ENCODE measurements around the gene UBE3B. TPM values are rescaled to one million over a fixed set of nuclear protein-coding genes. Genes with fewer than 3 reads are reported as not detected.

Gene UBE3B
- total RNA-seq, 4 donors from 2014 or later = 51.0 to 93.5 (median 78.9) TPM

DNA sequence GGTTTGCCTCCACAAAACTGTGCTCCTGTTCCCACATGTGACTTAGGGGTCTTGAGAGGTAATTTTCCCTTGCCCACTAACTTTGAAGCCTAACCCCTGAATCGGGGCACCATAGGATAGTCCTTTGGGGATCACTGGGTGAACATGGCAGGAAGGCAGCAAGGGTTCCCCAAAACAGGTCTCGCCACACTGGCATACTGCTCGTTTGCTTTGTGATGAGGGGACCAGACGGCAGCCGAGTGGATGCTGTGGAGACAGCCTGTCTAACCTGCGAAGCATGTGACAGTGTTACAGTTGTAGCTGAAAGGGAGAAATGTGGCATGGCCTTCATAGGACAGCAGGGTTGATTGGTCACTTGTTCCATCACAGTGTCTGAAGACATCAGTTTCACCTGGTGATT is 42.4 kb downstream of the UBE3B start:
- no peak for TF ChIP-seq EP300 (IDR thresholded peaks at IDR 0.05)
- TF ChIP-seq, protein P1, sequence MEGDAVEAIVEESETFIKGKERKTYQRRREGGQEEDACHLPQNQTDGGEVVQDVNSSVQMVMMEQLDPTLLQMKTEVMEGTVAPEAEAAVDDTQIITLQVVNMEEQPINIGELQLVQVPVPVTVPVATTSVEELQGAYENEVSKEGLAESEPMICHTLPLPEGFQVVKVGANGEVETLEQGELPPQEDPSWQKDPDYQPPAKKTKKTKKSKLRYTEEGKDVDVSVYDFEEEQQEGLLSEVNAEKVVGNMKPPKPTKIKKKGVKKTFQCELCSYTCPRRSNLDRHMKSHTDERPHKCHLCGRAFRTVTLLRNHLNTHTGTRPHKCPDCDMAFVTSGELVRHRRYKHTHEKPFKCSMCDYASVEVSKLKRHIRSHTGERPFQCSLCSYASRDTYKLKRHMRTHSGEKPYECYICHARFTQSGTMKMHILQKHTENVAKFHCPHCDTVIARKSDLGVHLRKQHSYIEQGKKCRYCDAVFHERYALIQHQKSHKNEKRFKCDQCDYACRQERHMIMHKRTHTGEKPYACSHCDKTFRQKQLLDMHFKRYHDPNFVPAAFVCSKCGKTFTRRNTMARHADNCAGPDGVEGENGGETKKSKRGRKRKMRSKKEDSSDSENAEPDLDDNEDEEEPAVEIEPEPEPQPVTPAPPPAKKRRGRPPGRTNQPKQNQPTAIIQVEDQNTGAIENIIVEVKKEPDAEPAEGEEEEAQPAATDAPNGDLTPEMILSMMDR (IDR thresholded peaks at IDR 0.05) = no peak
- Histone ChIP-seq H3K4me1 (no peaks in the 10 kb centered on the region), H3K4me3 (no peak overlapping the region), H3K27ac (peak overlapping the region in 1 of 4 donors; percentile 18), H3K27me3 (no peaks in the 10 kb centered on the region), H3K36me3 (peaks cover 0 to 99% (median 30%) of the 10 kb centered on the region in 3 donors), H3K9me3 (no peaks in the 10 kb centered on the region)
- DNase-seq (ENCODE audit: low spot score in 2 of 2) = no peak
- WGBS, 2 donors = 80 to 91% methylated on average over 6 of the region's 6 CpGs

DNA sequence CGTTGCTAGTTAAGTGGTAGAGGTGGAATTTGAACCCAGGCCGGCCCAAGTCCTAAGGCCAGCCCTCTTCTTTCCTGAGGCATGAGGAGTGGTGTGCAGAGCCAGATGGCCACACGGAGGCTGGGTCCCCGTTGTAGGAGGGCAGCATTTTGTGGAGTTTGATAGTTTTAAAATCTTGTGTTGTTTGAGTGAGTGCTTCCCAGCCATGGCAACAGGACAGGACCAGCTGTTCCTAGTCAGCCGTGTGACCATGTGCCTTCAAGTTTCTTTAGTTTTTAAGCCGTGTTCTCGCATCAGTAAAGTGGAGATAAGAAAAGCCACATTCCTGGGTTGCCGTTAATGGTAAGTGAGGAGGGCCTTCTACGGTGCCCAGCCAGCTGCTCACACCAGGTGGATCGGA is 44.4 kb downstream of the UBE3B start:
- DNase-seq (ENCODE audit: low spot score in 2 of 2) = no peak
- Histone ChIP-seq H3K9me3 (no peaks in the 10 kb centered on the region), H3K4me3 (no peak overlapping the region), H3K36me3 (peaks cover 0 to 98% (median 28%) of the 10 kb centered on the region in 3 donors), H3K4me1 (no peaks in the 10 kb centered on the region), H3K27me3 (no peaks in the 10 kb centered on the region), H3K27ac (no peak overlapping the region)
- TF ChIP-seq EP300 (IDR thresholded peaks at IDR 0.05) (no peak), POLR2A (IDR thresholded peaks at IDR 0.05) (no peak)
- TF ChIP-seq, protein P1 (IDR thresholded peaks at IDR 0.05) = no peak
- whole genome bisulfite sequencing, 2 donors = 85 to 86% methylated on average over 10 of the region's 10 CpGs

DNA sequence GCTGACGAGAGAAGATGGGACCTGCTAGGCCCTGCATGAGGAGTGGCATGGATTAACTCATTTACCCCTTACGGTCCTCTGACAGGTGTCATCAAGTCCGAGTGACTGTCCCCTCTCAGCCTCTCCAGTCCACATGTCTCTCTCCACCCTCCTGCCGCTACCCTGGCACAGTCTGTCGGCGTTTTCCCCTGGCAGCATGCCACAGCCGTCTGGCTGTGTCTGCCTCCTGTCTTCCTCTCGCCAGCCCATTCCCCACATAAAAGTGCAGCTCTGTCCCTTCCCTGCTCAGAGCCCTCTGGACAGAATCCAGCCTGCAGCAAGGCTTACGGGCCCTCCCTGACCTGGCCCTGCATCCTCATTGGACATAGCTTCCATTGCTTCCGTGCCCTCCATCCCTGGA is 45.6 kb downstream of the UBE3B start:
- TF ChIP-seq POLR2A (IDR thresholded peaks at IDR 0.05) = no peak
- TF ChIP-seq EP300 (IDR thresholded peaks at IDR 0.05) = no peak
- TF ChIP-seq, protein P1 (IDR thresholded peaks at IDR 0.05) = no peak
- 76 to 79% methylated on average over 10 of the region's 10 CpGs for WGBS, 2 donors
- no peak for DNase-seq (ENCODE audit: low spot score in 2 of 2)
- H3K4me3 ChIP-seq = no peak overlapping the region
- no peak overlapping the region for H3K27ac ChIP-seq
- no peaks in the 10 kb centered on the region for H3K4me1 ChIP-seq
- H3K27me3 ChIP-seq = no peaks in the 10 kb centered on the region
- no peaks in the 10 kb centered on the region for H3K9me3 ChIP-seq
- H3K36me3 ChIP-seq = peaks cover 0 to 98% (median 25%) of the 10 kb centered on the region in 3 donors

DNA sequence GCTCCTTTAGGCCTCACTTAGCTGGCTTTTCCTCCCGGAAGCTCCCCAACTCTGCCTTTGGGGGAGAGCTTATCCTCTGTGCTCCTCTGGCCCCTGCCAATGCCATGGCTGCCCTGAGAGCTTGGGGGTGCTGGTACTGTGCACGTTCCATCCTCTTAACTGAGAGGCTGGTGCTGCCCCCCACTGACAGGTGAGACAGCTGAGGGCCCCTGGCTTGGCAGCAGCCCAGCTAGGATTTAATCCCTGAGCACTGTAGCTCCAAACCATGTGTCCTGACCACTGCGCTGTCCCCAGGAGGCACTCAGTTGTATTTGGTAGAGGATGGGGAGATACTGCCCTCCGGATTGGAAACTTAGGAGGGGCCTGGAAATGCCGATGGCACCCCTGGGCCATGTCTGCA is 46.1 kb downstream of the UBE3B start:
- no peak overlapping the region for H3K27ac ChIP-seq
- no peak for DNase-seq (ENCODE audit: low spot score in 2 of 2)
- no peaks in the 10 kb centered on the region for H3K4me1 ChIP-seq
- H3K36me3 ChIP-seq = peaks cover 0 to 98% (median 29%) of the 10 kb centered on the region in 3 donors
- 83 to 88% methylated on average over 4 to 5 of the region's 5 CpGs for WGBS, 2 donors
- H3K9me3 ChIP-seq = no peaks in the 10 kb centered on the region
- H3K4me3 ChIP-seq = no peak overlapping the region
- no peaks in the 10 kb centered on the region for H3K27me3 ChIP-seq
- TF ChIP-seq, protein P1 (IDR thresholded peaks at IDR 0.05) = no peak
- no peak for TF ChIP-seq EP300 (IDR thresholded peaks at IDR 0.05)
- TF ChIP-seq POLR2A (IDR thresholded peaks at IDR 0.05) = no peak

DNA sequence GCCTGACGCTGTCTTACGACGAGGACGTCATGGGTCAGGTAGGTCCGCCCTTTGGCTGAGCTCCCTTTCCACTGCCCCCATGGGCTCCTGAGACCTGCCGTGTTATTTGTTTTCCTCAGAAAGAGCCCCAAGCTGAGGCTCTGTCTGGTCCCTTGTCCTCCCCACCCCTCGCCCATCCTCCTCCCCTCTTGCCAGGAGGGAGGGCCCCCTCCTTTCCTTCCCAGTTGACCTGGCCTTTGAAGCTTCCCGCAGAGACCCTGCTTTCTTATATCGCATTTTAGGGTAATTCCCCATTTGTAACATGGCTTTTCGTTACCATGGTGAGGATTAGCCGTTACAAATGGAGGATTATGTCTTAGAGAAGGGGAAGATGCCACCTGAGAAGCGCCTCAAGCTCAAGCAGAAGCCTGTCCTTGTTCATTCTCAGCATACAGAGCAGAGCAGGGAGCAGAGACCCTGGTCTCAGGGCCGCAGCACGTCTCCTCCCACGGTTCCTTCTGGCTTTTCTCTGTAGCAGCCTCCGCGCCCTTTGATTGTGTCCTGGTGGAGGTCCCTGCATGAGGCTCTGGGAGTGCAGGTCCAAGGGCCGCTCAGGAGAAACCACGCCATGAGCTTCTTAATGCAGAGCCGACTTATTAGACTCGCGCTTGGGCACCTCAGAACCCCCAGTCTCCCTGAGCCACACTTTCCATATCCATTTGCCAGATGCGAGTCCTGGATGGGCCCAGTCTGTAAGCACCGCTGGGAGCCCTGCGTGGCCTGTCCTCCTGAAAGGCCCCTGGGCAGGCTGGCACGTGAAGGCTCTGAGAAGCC is 47.2 kb downstream of the UBE3B start:
- H3K9me3 ChIP-seq = no peaks in the 10 kb centered on the region
- no peak for DNase-seq (ENCODE audit: low spot score in 2 of 2)
- H3K27me3 ChIP-seq = no peaks in the 10 kb centered on the region
- no peak overlapping the region for H3K4me3 ChIP-seq
- no peak overlapping the region for H3K27ac ChIP-seq
- H3K36me3 ChIP-seq = peaks cover 0 to 99% (median 33%) of the 10 kb centered on the region in 3 donors
- 79 to 82% methylated on average over 26 of the region's 26 CpGs for WGBS, 2 donors
- TF ChIP-seq POLR2A (IDR thresholded peaks at IDR 0.05) (no peak), EP300 (IDR thresholded peaks at IDR 0.05) (no peak)
- TF ChIP-seq, protein P1 (IDR thresholded peaks at IDR 0.05) = no peak
- no peaks in the 10 kb centered on the region for H3K4me1 ChIP-seq
